Endothelial cell of umbilical vein (primary cell): Measurements from ENCODE around the gene CMA1. TPM values are rescaled to one million over a fixed set of nuclear protein-coding genes. Genes with fewer than 3 reads are reported as not detected.

ENCODE experiments used
- BruUV-seq: library from RNA; stranded (reverse); fragments of 400-500 nt; replicated peaks from 2 replicates; lab custom pipeline; 2021; lab: Mats Ljungman, UMichigan
- CTCF ChIA-PET: fragments of 300-600, 350-600 bp; sonication (Branson Sonifier 250); formaldehyde crosslinking; loops from one replicate; lab custom pipeline; 2021; ENCODE audit warnings: antibody characterized with exemption, inconsistent platforms; lab: Charles Lee
- POLR2A ChIA-PET: fragments of 300-600, 350-600 bp; sonication (Branson Sonifier 250); formaldehyde crosslinking; loops from one replicate; lab custom pipeline; 2021; ENCODE audit warnings: antibody characterized with exemption, inconsistent platforms; lab: Charles Lee
- DNase-seq: peaks from one replicate; pipeline ENCODE4 v3.0.0-alpha.2; 2011; ENCODE audit warnings: low read depth, low spot score
- FAIRE-seq: peaks from 2 replicates; lab custom pipeline; 2011; peaks lifted over from hg19 to GRCh38; lab: Jason Lieb, UNC
- H2AFZ ChIP-seq: 2 replicates; pipeline ENCODE4 v1.6.0; 2012; ENCODE audit warnings: low read depth, low read length, control low read depth, inconsistent platforms
- H3K27ac ChIP-seq: 2 replicates; pipeline ENCODE4 v1.5.1; 2011; ENCODE audit warnings: low read depth, mild to moderate bottlenecking, control low read depth, low read length, moderate library complexity; ENCODE audit not compliant: insufficient read depth
- H3K27me3 ChIP-seq, 2 experiments: 2 replicates each; pipeline versions ENCODE4 v1.6.0 to v1.6.1; 2011; ENCODE audit warnings: low read length in 2 of 2, mixed read lengths in 1 of 2; ENCODE audit not compliant: control insufficient read depth in 2 of 2, insufficient read depth in 2 of 2
- H3K36me3 ChIP-seq, 2 experiments: 2 replicates in 1 of 2; 3 replicates in 1 of 2; pipeline ENCODE4 v1.5.1; 2011; ENCODE audit warnings: low read length in 2 of 2, mild to moderate bottlenecking in 1 of 2, moderate library complexity in 1 of 2; ENCODE audit not compliant: control insufficient read depth in 2 of 2, insufficient read depth in 2 of 2; ENCODE audit errors: extremely low read depth in 1 of 2
- H3K4me1 ChIP-seq: 3 replicates; pipeline ENCODE4 v1.5.1; 2011; ENCODE audit warnings: mild to moderate bottlenecking, low read length; ENCODE audit not compliant: control insufficient read depth, insufficient read depth; ENCODE audit errors: extremely low read depth
- H3K4me2 ChIP-seq: 2 replicates; pipeline ENCODE4 v1.6.1; 2011; ENCODE audit warnings: low read length, control low read depth, mixed read lengths; ENCODE audit not compliant: insufficient read depth
- H3K4me3 ChIP-seq, 3 experiments: fragments of 200-600 bp in 1 of 3; sonication (generic), shearing (Covaris generic) in 1 of 3; replicated peaks in 1 of 3; 2 replicates each; pipeline ENCODE4 v1.5.1; 2011 to 2016; ENCODE audit warnings: control low read depth in 3 of 3, low read length in 3 of 3, mild to moderate bottlenecking in 2 of 3, inconsistent platforms in 1 of 3, low read depth in 1 of 3, moderate library complexity in 1 of 3; ENCODE audit not compliant: insufficient read depth in 1 of 3
- H3K79me2 ChIP-seq: 2 replicates; pipeline ENCODE4 v1.6.0; 2012; ENCODE audit warnings: low read length, inconsistent platforms; ENCODE audit not compliant: control insufficient read depth, insufficient read depth
- H3K9ac ChIP-seq: replicated peaks from 2 replicates; pipeline ENCODE3; 2011; ENCODE audit warnings: low read length, control low read depth; ENCODE audit not compliant: insufficient read depth; ENCODE audit errors: extremely low read depth
- H3K9me1 ChIP-seq: replicated peaks from 3 replicates; pipeline ENCODE4 v1.6.0; 2011; ENCODE audit warnings: mild to moderate bottlenecking, low read length; ENCODE audit not compliant: control insufficient read depth, insufficient read depth; ENCODE audit errors: extremely low read depth
- H3K9me3 ChIP-seq: replicated peaks from 2 replicates; pipeline ENCODE4 v1.5.1; 2012; ENCODE audit warnings: low read length, inconsistent platforms; ENCODE audit not compliant: control insufficient read depth, insufficient read depth
- H4K20me1 ChIP-seq: replicated peaks from 2 replicates; pipeline ENCODE3; 2011; ENCODE audit warnings: mild to moderate bottlenecking, low read length; ENCODE audit not compliant: control insufficient read depth, insufficient read depth; ENCODE audit errors: extremely low read depth
- CTCF ChIP-seq, 2 donors: IDR thresholded peaks; 1 replicate in 1 of 2; 2 replicates in 1 of 2; pipeline ENCODE4 v1.5.1; 2011; ENCODE audit warnings: low read length in 2 of 2, mild to moderate bottlenecking in 2 of 2, moderate library complexity in 2 of 2, control low read depth in 1 of 2, inconsistent platforms in 1 of 2, low read depth in 1 of 2; ENCODE audit not compliant: insufficient read depth in 1 of 2; ENCODE audit errors: extremely low read depth in 1 of 2
- EZH2 ChIP-seq: IDR thresholded peaks from 2 replicates; pipeline ENCODE4 v1.6.1; 2012; ENCODE audit warnings: borderline replicate concordance, low read depth, mild to moderate bottlenecking, moderate library complexity, low read length, inconsistent platforms; ENCODE audit not compliant: severe bottlenecking
- FOS ChIP-seq: IDR thresholded peaks from 2 replicates; pipeline ENCODE4 v1.6.1; 2011; ENCODE audit warnings: mild to moderate bottlenecking, low read length, moderate library complexity, borderline replicate concordance; ENCODE audit not compliant: insufficient read depth
- GATA2 ChIP-seq: IDR thresholded peaks from 2 replicates; pipeline ENCODE4 v1.7.0; 2011; ENCODE audit warnings: low read depth, mild to moderate bottlenecking, moderate library complexity, mixed read lengths, low read length; ENCODE audit not compliant: insufficient read length, insufficient read depth
- JUN ChIP-seq: IDR thresholded peaks from 2 replicates; pipeline ENCODE4 v1.6.1; 2011; ENCODE audit warnings: borderline replicate concordance, low read depth; ENCODE audit not compliant: insufficient read length, insufficient read depth
- MAX ChIP-seq: IDR thresholded peaks from 2 replicates; pipeline ENCODE4 v1.6.1; 2011; ENCODE audit not compliant: insufficient read depth, insufficient read length
- MYC ChIP-seq: IDR thresholded peaks from one replicate; pipeline ENCODE4 v1.6.1; 2011; ENCODE audit warnings: mild to moderate bottlenecking, low read depth, low read length
- POLR2A ChIP-seq: IDR thresholded peaks from 2 replicates; pipeline ENCODE4 v1.6.1; 2012; ENCODE audit warnings: low read depth, mild to moderate bottlenecking, control low read depth, low read length
- POLR2AphosphoS5 ChIP-seq: IDR thresholded peaks from 2 replicates; pipeline ENCODE4 v1.6.1; 2012; ENCODE audit warnings: low read depth, mild to moderate bottlenecking, control low read depth, low read length, moderate library complexity; ENCODE audit not compliant: insufficient read depth
- dilution Hi-C: fragments of 300-500 bp; cut with MboI; formaldehyde crosslinking; loops from one replicate; pipeline ENCODE4 v1.15.0; 2019; ENCODE audit warnings: low sequenced_read_pairs; ENCODE audit not compliant: extremely low pct_ligation_motif_present
- intact Hi-C: fragments of 100-400 bp; cut with micrococcal nuclease; formaldehyde crosslinking; loops from one replicate; pipeline ENCODE4 v1.10.0; 2022
- polyA plus RNA-seq, 4 experiments: library from polyadenylated mRNA; depleted of rRNA in 3 of 4; stranded (reverse) in 3 of 4; unstranded in 1 of 4; fragments of >200 nt; gene quantifications; 2 replicates each; pipeline versions ENCODE4 v1.2.1 to v1.2.3, GENCODE V29; 2011 to 2012; ENCODE audit warnings: missing spikeins in 1 of 4
- total RNA-seq: library from RNA; stranded (reverse); gene quantifications from 2 replicates; pipeline ENCODE4 v1.2.3, GENCODE V29; 2021

CMA1 gene
- total and polyA plus RNA-seq, 2 donors (not counting 3 experiments of a cell fraction or from before 2014, with no cell fraction given), result not detected

- no peaks in the 10 kb centered on the region for H3K36me3 ChIP-seq
- no peaks in the 10 kb centered on the region for H3K9me3 ChIP-seq
- FAIRE-seq, result no peak
- CTCF ChIA-PET, result no interaction called here
- no peaks in the 10 kb centered on the region for H3K9me1 ChIP-seq
- H2AFZ ChIP-seq, result no peak overlapping the region
- no peak overlapping the region for H3K4me3 ChIP-seq
- no peak for DNase-seq
- intact Hi-C loops, result no loop called here
- no peak overlapping the region for H3K4me2 ChIP-seq
- H4K20me1 ChIP-seq, result no peaks in the 10 kb centered on the region
- TF ChIP-seq EZH2 (no peak), JUN (no peak), CTCF (IDR thresholded peaks at IDR 0.05; ENCODE audit: extremely low read depth in 1 of 2, insufficient read depth in 1 of 2, low read depth in 1 of 2, low read length in 2 of 2) (no peak), FOS (no peak), POLR2A (no peak), POLR2AphosphoS5 (no peak), MAX (no peak), MYC (no peak), GATA2 (no peak)
- no peaks in the 10 kb centered on the region for H3K27me3 ChIP-seq
- no TSS peak for BruUV-seq
- dilution Hi-C loops, result no loop called here
- no peak overlapping the region for H3K27ac ChIP-seq
- POLR2A ChIA-PET, result no interaction called here
- H3K9ac ChIP-seq, result no peak overlapping the region
- no peaks in the 10 kb centered on the region for H3K4me1 ChIP-seq
- no peaks in the 10 kb centered on the region for H3K79me2 ChIP-seq
These were observed 10.8 kb upstream of the CMA1 start for GRCh38 chr14:24518851-24519250.
